HTERT RPE-1 (cell line): ENCODE data around the gene SLC25A25.

Source experiments
- in situ Hi-C: fragments of 300-500 bp; cut with MboI; formaldehyde crosslinking; loops from 4 replicates; pipeline ENCODE4 v1.14.3; 2020; ENCODE audit warnings: low sequenced_read_pairs

SLC25A25 gene

GRCh38 chr9:128096616-128097536 is 28.8 kb downstream of the SLC25A25 start:
- in situ Hi-C loops: no loop called here

- in situ Hi-C loops: no loop called here
These were observed 29.7 kb downstream of the SLC25A25 start for GRCh38 chr9:128097543-128098296.

GRCh38 chr9:128098297-128099230 is 30.5 kb downstream of the SLC25A25 start:
- in situ Hi-C loops: no loop called here

GRCh38 chr9:128099231-128099931 is 31.3 kb downstream of the SLC25A25 start:
- in situ Hi-C loops: no loop called here

- in situ Hi-C loops: no loop called here
These were observed 32.0 kb downstream of the SLC25A25 start for GRCh38 chr9:128099932-128100491.

GRCh38 chr9:128100581-128100980 is 32.5 kb downstream of the SLC25A25 start:
- in situ Hi-C loops: no loop called here

- in situ Hi-C loops: no loop called here
These were observed 33.2 kb downstream of the SLC25A25 start for GRCh38 chr9:128101231-128101661.

GRCh38 chr9:128101690-128102089 is 33.7 kb downstream of the SLC25A25 start:
- in situ Hi-C loops: no loop called here

- in situ Hi-C loops: no loop called here
These were observed 34.2 kb downstream of the SLC25A25 start for GRCh38 chr9:128102196-128102595.

- in situ Hi-C loops: no loop called here
These were observed 35.0 kb downstream of the SLC25A25 start for GRCh38 chr9:128102861-128103588.

- in situ Hi-C loops: no loop called here
These were observed 35.5 kb downstream of the SLC25A25 start for GRCh38 chr9:128103589-128103962.

- in situ Hi-C loops: no loop called here
These were observed 36.2 kb downstream of the SLC25A25 start for GRCh38 chr9:128104171-128104618.

- in situ Hi-C loops: no loop called here
These were observed 37.6 kb downstream of the SLC25A25 start for GRCh38 chr9:128105538-128106175.

- in situ Hi-C loops: no loop called here
These were observed 38.3 kb downstream of the SLC25A25 start for GRCh38 chr9:128106181-128106939.

GRCh38 chr9:128106940-128107467 is 39.0 kb downstream of the SLC25A25 start:
- in situ Hi-C loops: no loop called here

- in situ Hi-C loops: no loop called here
These were observed 39.6 kb downstream of the SLC25A25 start for GRCh38 chr9:128107468-128108268.
